Hematopoietic multipotent progenitor cell treated with erythropoietin and hydrocortisone succinate and interleukin-3 and kit ligand, for 8 days (in vitro differentiated cells): ENCODE results near the gene LBHD2.

Experiments used
- DNase-seq: peaks from one replicate; pipeline ENCODE4 v3.0.0-alpha.2; 2015

Gene LBHD2

DNA sequence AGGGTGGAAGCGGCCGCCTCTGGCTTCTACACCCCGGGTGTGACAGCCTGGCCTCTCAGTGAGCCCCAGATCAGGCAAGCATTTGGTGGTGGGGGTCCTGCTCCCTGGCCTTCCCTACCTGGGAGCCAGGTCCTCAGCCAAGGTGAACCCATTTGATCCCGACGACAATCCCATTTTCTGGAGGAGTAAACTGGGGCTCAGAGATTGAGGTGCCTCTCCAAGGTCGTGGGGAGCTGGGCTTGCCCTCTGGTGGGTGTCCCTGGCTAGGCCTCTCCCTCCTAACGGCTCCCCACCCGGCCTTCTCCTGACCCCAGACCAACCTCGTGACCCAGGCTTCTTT, 7.8 kb downstream of the LBHD2 start:
- DNase-seq, result no peak

DNA sequence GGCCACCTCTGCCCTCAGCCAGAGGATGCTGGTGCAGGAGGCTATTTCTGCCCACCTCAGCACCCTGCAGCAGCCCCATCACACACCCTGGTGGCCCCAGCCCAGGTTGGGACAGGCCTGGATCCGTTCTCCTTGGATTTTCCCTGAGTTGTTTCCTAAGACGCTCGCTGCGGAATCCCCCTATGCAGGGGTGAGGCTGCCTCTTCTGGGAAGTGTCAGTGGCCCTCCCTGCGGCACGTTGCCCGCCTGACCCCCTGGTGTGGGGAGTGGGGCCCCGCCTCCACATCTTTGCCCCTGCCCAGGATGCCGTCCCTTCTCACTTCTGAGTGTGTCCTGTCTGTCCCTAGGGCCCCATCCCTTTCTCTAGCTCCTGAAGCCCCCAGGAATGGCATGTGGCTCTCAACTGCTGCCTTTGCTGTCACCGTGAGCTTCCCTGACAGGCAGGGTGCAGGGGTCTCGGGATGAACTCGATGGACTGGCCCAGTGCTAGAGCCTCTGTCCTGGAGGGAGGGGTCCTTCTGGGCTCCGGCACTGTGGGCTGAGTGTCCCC, 9.9 kb downstream of the LBHD2 start:
- no peak for DNase-seq

DNA sequence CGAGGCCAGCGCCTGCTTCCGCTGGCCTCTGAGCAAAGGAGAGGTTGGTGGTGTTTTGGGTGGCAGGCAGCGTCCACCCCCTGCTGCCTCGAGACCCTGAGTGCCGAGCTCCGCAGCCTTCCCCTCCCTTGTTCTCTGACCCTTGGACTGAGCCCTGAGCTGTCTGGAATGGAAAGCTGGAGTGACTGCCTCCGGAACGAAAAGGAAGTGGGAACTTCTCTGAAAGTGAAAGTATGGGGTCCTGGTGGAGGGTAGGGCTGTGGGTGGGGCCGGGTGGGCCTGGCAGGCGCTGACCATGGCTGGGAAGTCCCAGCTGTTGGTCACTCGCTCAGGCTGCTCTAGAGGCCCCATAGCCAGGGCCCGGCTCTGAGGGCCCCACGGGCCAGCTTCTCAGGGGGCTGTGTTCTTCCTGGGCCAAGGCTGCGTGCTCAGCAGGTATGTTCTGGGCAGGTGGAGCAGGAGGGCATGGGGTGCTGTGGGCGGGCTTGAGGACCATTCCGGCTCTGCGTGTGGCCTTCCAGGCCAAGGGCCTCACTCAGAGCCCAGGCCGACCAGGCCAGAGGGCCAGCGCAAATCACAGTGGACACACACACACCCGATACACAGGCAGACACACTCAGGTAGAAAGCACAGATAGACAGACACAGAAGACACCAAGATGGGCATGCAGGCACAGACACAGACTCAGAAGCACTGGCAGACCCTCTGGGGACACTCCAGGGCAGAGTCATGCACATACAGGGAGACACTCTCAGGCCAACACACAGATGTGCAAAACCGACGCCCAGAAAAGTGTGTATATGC, 10.6 kb downstream of the LBHD2 start, which contains the start of gene EXOC3L4:
Gene EXOC3L4, plus strand, starts transcription at position 320 of the 804 bp plus-strand sequence. CDS start 5,495 bp downstream, outside the sequence.
- no peak for DNase-seq

DNA sequence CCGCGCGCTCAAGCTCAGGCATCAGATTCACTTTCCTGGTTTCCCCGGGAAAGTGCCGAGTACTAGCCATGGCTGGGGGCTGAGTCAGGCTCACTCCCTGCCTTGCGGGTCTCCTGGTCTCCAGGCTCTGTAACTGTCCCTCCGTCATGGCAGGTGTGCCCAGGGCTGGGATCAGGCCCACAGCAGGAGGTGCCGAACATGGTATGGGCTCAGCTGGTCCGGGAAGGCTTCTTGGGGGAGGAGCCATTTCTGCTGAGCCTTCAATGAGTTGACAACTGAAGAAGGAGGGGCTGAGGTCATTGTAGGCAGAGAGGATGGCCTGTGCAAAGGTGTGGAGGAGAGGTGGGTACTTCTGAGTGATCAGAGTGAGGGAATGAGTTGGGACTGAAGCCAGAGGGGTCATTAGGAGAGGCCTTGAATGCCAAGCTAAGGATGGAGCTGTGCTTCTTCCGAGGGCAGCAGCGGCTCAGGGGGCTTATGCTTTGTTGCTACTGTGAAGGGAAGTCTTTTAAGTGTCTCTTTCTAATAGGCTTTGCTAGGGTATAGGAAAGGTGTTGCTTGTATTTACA, 11.3 kb downstream of the LBHD2 start:
- no peak for DNase-seq

DNA sequence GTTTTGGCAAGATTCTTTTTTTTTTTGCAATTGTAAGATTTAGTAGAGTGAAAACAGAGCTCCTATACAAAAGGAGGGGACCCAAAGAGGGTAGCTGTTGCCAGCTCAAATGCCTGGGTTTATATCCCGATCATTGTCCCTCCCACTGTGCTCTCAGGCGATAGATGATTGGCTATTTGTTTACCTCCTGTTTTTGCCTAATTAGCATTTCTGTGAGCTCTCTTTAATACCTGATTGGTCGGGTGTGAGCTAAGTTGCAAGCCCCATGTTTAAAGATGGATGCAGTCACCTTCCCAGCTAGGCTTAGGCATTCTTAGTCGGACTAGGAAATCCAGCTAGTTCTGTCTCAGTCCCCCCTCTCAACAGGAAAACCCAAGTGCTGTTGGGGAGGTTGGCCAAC, 12.4 kb downstream of the LBHD2 start:
- no peak for DNase-seq

DNA sequence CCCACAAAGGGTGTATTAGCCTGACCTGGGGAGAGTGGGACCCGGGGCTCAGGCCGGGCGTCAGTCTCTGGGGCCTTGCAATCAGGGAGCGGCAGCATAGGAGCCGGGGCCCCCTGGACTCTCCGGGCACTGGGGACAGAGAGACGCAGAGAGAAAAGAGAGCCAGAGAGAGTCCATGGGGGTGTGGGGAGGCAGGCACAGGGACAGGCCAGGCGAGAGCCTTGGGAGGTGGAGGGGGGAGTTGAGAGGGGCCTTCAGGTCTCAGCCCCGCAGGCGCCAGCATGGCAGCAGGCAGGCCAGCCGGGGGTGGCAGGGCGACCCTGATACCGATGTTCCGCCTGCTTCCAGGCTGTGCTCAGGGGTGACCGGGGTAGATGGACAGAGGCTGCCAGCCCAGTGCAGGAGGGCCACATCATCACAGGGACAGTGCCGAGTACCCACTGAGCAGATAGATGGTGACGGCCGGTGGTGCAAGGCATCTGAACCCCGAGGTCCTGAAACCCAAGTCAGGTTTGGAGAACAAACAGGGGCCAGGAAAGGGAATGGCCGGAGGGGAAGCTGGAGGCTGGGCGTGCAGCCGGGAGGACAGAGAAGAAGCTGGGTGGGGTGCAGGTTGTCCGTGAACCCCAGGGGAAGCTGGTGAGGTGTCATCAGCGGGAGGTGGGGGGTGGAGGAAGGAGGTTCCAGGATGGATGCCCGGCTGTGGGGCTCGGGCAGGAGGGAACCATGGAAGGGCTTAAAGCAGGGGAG, 13.4 kb downstream of the LBHD2 start:
- no peak for DNase-seq

DNA sequence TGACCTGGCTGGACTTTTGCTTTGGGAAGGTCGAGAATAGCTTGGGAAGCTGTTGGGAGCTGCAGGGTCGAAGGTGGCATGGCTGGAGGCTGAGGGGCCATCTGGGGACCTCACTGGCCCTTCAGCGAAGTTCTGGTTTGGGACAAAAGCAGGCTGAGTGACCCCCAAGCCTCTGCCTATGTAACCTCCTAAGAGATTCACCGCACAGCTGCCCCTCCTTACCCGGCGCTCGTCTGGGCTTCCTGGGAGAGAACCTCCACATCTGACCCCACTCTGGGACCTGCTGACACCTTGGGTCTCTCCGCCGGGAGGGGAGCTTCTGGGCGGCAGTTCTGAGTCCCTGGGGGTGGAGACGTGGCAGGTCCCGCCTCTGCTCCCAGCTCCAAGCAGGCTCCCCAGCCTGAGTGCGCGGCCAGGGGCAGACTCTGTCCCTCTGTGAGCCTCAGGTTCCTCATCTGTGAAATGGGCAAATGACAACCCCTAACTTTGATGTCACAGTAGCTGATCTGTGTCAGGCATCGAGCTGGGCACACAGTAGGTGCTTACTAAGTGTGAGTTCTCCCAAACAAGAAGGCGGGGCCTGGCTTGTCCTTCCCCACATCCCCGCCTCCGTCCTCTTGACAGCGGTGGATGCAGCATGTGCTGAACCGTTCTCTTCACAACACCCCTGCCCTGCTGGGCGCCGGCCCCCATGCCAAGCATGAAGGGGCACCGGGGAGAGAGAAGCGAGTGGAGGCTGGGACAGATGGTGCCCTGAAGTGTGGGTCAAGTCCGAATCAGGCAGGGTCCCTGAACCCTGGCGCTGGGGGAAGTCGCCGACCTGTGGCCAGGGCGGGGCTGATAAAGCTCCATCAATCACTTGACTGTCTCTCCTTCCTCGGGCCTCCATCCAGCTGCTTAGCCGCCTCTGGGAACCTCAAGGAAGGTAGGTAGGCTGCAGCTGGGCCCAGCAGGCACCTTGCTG, 14.3 kb downstream of the LBHD2 start:
- DNase-seq, result no peak

DNA sequence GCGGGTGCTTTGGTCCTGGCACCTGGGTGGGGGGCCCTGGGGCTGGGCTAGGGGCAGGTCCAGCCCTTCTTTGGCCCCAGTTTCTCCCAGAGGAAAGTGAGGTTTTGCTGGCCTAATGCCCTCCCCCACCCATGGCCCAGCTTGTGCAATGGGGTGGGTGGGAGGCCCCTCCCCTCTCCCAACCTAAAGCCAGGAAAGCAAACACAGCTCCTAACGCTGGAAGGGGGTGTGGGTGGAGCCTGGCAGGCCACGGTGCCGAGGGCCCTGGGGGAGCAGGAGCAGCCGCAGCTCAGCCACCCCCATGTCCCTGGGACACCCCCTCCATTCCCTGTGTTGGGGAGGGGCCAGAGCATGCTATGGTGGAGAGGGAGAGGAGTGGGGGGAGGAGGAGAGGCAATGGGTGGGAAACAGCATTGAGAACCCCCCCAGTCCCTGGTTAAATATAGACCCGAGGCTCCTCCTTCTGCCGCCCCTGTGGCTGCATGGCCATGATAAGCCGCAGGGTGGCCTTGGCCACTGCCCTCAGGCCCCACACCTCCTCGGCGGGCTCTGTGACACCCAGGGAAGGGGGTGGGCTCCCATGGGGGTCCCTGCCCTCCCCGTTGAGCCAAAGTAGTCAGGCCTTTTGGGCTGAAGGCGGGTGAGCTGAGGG, 15.2 kb downstream of the LBHD2 start:
- peak; percentile 60 for DNase-seq

DNA sequence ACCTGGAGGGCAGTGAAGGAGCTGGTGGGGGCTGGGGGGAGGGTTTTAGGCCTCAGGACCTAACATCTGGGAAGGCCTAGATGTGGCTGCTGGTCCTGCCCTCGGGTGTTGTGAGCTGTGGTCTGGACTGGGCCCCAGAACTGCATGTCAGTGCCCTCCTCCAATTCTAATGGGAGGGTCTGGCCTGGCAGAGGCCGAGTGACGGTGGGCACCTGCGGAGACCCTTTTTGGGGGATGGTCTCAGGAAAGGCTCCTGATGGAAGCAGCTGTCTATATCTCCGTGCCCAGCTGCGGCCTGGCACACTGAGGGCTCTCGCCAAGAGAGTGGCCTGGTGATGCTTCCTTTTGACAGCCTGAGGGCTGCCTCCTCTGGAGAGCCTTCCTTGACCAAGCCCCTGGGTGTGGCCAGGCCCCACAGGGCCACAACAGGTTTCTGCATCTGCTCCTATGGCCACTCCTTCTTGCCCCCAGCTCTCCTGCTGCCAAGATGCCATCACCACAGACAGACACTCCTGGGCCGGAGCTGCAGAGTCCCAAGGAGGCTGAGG, 15.8 kb downstream of the LBHD2 start:
- no peak for DNase-seq

DNA sequence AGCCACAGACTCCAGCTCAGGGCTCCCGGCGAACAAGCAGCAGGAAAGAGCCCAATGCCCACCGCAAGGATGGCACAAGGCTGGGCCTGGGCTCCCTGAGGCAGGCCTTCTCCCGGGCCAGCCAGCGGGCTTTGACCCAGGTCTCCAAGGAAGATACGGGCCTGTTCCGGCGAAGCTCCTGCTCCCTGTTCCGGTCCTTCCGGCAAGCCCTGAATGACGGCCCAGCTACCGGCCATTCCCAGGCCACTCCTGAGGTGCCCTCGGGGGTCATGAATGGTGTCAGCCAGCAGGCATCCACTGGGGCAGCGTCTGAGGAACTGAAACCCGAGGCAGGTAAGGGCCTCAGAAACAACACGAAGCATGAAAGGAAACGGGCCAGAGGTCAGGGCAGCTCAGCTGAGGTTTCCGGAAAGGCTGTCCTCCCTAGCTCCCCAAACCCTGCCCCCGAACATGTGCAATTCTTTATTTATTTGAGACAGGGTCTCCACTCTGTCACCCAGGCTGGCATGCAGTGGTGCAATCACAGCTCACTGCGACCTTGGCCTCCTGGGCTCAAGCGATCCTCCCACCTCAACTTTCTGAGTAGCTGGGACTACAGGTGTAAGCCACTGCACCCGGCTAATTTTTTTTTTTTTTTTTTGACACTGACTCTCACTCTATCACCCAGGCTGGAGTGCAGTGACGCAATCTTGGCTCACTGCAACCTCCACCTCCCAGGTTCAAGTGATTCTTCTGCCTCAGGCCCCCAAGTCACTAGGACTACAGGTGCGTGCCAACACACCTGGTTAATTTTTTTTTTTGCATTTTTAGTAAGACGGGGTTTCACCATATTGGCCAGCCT, 16.5 kb downstream of the LBHD2 start:
- DNase-seq, result no peak

DNA sequence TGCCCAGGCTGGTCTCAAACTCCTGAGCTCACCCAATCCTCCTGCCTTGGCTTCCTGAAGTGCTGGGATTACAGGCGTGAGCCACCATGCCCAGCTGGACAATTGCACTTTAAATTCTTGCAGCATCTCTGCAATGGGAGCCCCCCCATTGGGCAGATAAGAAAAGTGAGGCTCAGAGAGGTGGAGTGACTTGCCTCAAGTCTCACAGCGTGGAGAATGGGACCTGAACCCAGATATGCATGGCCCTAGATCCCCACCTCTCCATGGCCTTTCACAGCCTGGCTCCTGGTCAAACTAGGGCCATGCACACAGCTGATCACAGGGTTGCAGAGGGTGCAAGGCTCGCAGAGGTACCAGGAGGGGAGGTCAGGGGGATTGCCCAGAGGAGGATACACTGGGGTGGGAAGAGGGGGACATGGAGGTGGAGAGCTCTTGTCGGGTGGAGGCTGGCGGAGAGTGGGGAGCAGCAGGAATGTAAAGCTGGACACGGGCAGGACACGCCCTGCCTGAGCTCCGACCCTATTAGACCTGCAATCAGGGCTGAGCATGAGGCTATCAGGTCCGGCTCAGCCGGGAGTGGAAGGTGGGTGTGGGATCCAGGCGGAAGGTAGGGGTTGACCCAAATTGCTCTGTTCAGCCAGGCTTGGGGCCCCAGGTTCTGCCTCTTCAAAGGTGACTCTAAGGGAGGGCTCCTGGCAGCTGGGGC, 17.4 kb downstream of the LBHD2 start:
- no peak for DNase-seq

DNA sequence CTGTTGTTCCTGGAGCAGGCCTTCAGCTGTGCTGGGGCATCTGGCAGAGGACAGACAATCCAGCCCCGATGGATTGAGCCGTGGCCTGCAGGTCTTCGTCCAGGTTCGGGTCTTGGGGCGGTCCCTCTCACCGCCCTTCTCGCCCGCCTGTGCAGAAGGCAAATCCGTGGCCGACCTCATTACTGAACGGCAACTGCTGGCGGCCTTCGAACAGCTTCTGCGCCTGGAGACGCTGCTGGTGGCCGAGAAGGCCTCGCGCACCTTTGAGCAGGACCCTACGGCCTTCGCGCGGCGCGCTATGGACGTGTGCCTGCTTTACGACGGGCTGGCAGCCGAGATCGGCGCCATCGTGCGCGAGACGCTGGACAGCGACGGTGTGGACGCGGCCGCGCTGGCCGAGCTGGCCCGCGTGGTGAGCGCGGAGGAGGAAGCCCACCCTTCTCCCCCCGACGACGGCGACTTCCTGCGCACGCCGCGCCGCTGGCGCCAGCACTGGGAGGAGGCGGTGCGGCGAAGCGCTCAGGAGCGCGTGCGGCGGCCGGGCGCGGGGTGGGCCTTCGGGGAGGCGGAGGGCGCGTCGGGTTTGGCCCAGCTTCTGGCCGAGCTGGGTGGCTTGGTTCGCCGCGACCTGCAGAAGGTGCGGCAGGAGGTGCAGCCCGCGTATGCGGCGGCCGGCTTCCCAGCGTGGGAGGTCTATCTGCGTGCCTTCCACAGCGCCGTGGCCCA, 18.1 kb downstream of the LBHD2 start:
- DNase-seq, result no peak

DNA sequence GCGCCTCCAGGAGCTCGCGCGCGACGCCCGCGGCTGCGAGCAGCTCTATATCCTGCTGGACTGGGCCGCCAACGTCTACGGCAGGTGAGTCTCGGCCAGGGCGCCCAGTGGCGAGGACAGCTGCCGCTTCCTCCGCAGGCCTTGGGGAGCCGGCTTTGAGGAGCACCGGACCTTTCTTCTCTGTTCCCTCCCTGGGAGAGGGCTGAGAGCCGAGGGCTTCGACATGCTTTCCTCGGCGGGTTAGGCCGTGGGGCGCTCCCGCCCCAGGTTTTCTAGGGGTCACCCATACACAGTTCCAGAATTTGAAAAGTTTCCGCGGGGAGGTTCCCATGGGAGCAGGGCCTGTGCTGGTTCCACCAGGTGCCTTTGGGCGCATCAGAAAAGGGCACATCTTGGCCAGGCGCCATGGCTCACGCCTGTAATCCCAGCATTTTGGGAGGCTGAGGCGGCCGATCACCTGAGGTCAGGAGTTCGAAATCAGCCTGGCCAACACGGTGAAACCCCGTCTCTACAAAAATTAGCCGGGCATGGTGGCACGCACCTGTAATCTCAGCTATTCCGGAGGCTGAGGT, 18.8 kb downstream of the LBHD2 start:
- no peak for DNase-seq

DNA sequence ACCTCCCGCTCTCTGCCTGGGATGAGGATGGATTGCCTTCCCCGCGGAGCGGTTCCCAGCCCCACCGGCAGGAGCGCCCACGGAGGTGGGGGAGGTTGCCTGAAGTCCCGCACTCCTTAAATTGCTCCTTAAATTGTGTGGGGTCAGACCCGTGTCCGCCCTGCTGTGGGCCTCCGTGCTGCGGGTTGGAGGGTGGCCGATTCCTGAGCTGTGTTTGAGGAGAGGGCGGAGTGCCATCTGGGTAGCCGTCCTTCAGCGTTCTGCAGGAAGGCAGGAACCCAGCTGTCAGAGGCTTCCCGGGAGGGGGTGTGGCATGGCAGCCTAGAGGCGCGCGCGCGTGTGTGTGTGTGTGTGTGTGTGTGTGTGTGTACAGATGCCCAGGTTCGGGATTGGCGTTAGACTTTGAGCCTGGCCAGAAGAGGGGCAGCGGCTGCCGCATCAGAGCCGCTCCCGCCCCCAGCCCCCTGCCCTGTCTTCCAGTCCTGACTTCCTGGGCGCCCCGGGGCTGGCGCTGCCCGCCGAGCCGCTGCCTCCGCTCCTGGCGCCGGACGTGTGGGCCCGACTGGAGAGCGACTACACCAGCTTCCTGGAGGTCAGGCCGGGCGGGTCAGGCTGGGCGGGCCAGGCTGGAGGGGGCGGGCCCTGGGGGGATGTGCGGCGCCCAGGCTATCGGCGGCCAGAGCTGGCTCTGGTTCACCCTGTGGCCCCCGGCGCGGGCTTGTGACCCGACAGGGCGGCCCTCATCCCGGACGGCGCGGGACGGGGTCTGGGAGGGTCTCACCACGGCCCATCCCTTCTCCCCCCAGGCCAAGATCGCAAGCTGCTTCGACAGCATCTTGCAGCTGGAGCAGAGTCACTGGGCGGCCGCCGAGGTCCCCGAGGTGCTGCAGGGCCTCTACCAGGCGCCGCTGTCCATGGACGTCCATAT, 19.7 kb downstream of the LBHD2 start:
- DNase-seq, result peak; percentile 38

DNA sequence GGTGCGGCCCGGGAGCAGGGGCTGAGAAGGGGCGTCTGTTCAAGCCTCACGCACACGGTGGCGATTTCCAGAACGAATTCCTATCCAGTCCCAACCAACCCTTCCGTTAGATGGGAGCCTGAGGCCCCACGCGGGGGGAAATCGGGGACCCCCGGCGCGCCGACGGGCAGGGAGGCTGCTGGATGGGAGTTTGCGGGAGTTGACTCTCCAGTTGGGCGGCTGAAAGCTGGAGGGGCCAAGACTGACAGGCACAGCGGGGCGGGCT, 20.3 kb downstream of the LBHD2 start:
- DNase-seq, result no peak

DNA sequence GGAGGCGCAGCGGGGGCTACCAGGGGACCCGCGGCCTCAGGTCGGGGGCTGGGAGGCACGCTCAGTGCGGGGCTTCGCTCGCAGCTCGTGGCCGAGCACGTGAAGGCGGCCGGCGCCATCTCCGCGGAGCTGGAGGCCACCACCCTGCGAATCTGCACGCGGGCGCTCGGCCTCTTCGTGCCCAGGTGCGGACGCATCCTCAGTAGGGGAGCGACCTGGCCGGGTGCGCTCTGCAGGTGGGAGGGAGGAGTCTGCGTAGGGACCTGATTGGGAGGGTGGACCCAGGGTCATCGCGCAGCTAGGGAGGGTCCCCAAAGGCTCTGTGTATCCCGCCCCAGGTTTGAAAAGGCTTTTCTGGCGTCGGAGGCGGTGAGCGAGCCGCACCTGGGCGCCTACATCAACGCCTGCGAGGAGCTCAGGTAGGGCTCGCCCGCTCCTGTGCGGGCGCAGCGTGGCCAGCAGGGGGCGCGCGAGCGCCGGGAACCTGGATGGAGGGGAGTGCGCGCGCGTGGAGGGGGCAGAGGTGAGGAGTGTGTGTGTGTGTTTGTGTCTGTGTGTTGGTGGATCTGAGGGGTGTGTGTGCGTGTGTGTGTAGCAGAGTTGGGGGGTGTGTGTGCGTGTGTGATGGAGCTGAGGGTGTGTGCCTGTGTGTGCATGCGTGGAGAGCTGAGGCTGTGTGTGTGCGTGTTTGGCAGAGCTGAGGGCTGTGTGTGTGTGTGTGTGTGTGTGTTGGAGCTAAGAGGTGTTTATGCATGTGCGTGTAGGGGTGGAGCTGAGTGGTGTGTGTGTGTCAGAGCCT, 20.8 kb downstream of the LBHD2 start:
- no peak for DNase-seq

DNA sequence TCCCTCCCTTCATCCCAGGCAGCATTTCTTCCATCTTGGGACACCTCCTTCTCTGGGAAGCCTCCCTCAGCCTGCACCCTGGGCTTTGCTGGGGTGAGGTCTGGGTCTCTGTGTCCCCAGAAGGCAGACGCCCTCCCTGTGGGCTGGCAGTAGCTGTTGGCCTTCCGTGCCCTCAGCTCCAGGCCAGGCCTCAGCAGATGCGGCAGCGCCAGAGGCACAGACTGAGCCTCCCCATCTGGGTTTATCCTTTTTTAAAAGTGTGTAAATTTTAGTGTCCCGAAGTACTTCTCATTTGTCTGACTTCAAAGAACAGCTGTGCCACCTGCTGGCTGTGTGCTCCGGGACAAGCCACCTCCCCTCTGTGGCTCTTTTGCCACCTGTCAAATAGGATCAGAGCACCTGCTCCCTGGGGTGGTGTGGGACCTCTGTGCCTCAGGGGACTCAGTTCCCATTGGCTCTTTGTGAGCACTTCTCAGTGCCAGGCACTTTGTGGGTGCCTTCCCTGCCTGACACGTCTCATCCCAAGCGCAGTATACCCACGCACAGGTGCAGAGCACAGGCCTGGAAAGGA, 21.7 kb downstream of the LBHD2 start:
- DNase-seq, result peak; percentile 32
